Activated T-helper 1 cell treated with anti-CD3 and anti-CD28 coated beads, Interleukin-12 subunit alpha, Interleukin-12 subunit beta, Interleukin-2, Interleukin-4 antibody, amounts not matched to agents 30 ng/mL and 10 ng/mL and 1 ng/mL, durations not matched to agents 14 hours and 24 hours and 36 hours (primary cell): ENCODE results near the gene ATP2A1. TPM values are rescaled to one million over a fixed set of nuclear protein-coding genes. Genes with fewer than 3 reads are reported as not detected.
"Not testable (repeated sequence)": the region's sequence is repeated elsewhere in the genome, so short reads cannot be mapped to it uniquely, and the experiment has no call there.

ENCODE experiments used
- DNase-seq: peaks from one replicate; pipeline ENCODE4 v3.0.0; 2021; ENCODE audit warnings: low spot score
- H3K27ac Mint-ChIP-seq: one replicate; pipeline ENCODE4 v1.8.0; 2021; ENCODE audit warnings: mild to moderate bottlenecking, mixed read lengths
- H3K27me3 Mint-ChIP-seq: one replicate; pipeline ENCODE4 v1.8.0; 2022; ENCODE audit warnings: mild to moderate bottlenecking, moderate library complexity, mixed read lengths; ENCODE audit not compliant: insufficient read depth
- H3K36me3 Mint-ChIP-seq: one replicate; pipeline ENCODE4 v1.8.0; 2021; ENCODE audit warnings: low read depth, mixed read lengths
- H3K4me1 Mint-ChIP-seq: one replicate; pipeline ENCODE4 v1.8.0; 2021; ENCODE audit warnings: low read depth, mixed read lengths
- H3K4me3 Mint-ChIP-seq: one replicate; pipeline ENCODE4 v1.8.0; 2021; ENCODE audit warnings: mild to moderate bottlenecking, moderate library complexity, mixed read lengths
- H3K9me3 Mint-ChIP-seq: one replicate; pipeline ENCODE4 v1.8.0; 2021; ENCODE audit warnings: mixed read lengths
- intact Hi-C: fragments of 100-400 bp; cut with micrococcal nuclease; formaldehyde crosslinking; loops from one replicate; pipeline ENCODE4 v1.15.1; 2024
- total RNA-seq: library from RNA; stranded (reverse); gene quantifications from 2 replicates; pipeline ENCODE4 v1.2.3, GENCODE V29; 2022

ATP2A1 gene
- total RNA-seq, 1 donor from 2014 or later = 3.3 TPM

GRCh38 chr16:28865722-28866453 lies 12.4 kb upstream of the ATP2A1 start:
- intact Hi-C loops = no loop called here
- no peak for DNase-seq
- H3K36me3 Mint-ChIP-seq = peaks cover 15% of the 10 kb centered on the region
- no peak overlapping the region for H3K27ac Mint-ChIP-seq
- H3K27me3 Mint-ChIP-seq = no peaks in the 10 kb centered on the region
- no peak overlapping the region for H3K4me3 Mint-ChIP-seq
- no peaks in the 10 kb centered on the region for H3K9me3 Mint-ChIP-seq
- peaks cover 21% of the 10 kb centered on the region for H3K4me1 Mint-ChIP-seq

- Mint-ChIP-seq H3K27me3 (no peaks in the 10 kb centered on the region), H3K4me3 (peak overlapping the region; percentile 37)
Measured at GRCh38 chr16:28866454-28866804, 11.9 kb upstream of the ATP2A1 start.

GRCh38 chr16:28867241-28867640 lies 11.0 kb upstream of the ATP2A1 start:
- peaks cover 13% of the 10 kb centered on the region for H3K4me1 Mint-ChIP-seq
- H3K27me3 Mint-ChIP-seq = no peaks in the 10 kb centered on the region
- H3K27ac Mint-ChIP-seq = no peak overlapping the region
- H3K9me3 Mint-ChIP-seq = no peaks in the 10 kb centered on the region
- no peak for DNase-seq
- H3K4me3 Mint-ChIP-seq = no peak overlapping the region
- intact Hi-C loops = no loop called here
- H3K36me3 Mint-ChIP-seq = peaks cover 12% of the 10 kb centered on the region

More at GRCh38 chr16:28866454-28866804, 11.9 kb upstream of the ATP2A1 start:
- Mint-ChIP-seq H3K36me3 (peaks cover 15% of the 10 kb centered on the region), H3K27ac (no peak overlapping the region), H3K4me1 (peaks cover 21% of the 10 kb centered on the region), H3K9me3 (no peaks in the 10 kb centered on the region)
- DNase-seq = no peak
- intact Hi-C loops = no loop called here

GRCh38 chr16:28867646-28868045 lies 10.6 kb upstream of the ATP2A1 start:
- H3K27me3 Mint-ChIP-seq, H3K27ac Mint-ChIP-seq, intact Hi-C loops, DNase-seq, H3K4me3 Mint-ChIP-seq, H3K9me3 Mint-ChIP-seq: not testable (repeated sequence)
- H3K36me3 Mint-ChIP-seq = peaks cover 12% of the 10 kb centered on the region
- peaks cover 13% of the 10 kb centered on the region for H3K4me1 Mint-ChIP-seq

- H3K27ac Mint-ChIP-seq = no peak overlapping the region
- H3K4me1 Mint-ChIP-seq = peaks cover 13% of the 10 kb centered on the region
- H3K27me3 Mint-ChIP-seq = no peaks in the 10 kb centered on the region
- peaks cover 14% of the 10 kb centered on the region for H3K36me3 Mint-ChIP-seq
- intact Hi-C loops = no loop called here
- no peak for DNase-seq
- H3K4me3 Mint-ChIP-seq = no peak overlapping the region
- no peaks in the 10 kb centered on the region for H3K9me3 Mint-ChIP-seq
Measured at GRCh38 chr16:28869201-28869600, 9.1 kb upstream of the ATP2A1 start.

- H3K4me1 Mint-ChIP-seq = no peaks in the 10 kb centered on the region
- no peak overlapping the region for H3K27ac Mint-ChIP-seq
- H3K4me3 Mint-ChIP-seq = no peak overlapping the region
- intact Hi-C loops = loop anchor here (1.0 kb wide), 1 partner anchor 72 kb away; no protein-coding TSS in a partner anchor
- DNase-seq = no peak
- H3K9me3 Mint-ChIP-seq = no peaks in the 10 kb centered on the region
- no peaks in the 10 kb centered on the region for H3K27me3 Mint-ChIP-seq
- H3K36me3 Mint-ChIP-seq = peaks cover 11% of the 10 kb centered on the region
Measured at GRCh38 chr16:28872952-28873351, 5.3 kb upstream of the ATP2A1 start.

GRCh38 chr16:28873543-28874201 lies 4.6 kb upstream of the ATP2A1 start:
- DNase-seq = peak; percentile 39
- Mint-ChIP-seq H3K27me3 (no peaks in the 10 kb centered on the region), H3K9me3 (no peaks in the 10 kb centered on the region), H3K4me3 (no peak overlapping the region), H3K4me1 (peaks cover 2% of the 10 kb centered on the region), H3K36me3 (peaks cover 11% of the 10 kb centered on the region), H3K27ac (no peak overlapping the region)
- intact Hi-C loops = loop anchor here (1.0 kb wide), 1 partner anchor 72 kb away; no protein-coding TSS in a partner anchor

- Mint-ChIP-seq H3K4me1 (peaks cover 10% of the 10 kb centered on the region), H3K27ac (no peak overlapping the region), H3K4me3 (no peak overlapping the region), H3K27me3 (no peaks in the 10 kb centered on the region), H3K9me3 (no peaks in the 10 kb centered on the region), H3K36me3 (peaks cover 11% of the 10 kb centered on the region)
- DNase-seq = no peak
- intact Hi-C loops = no loop called here
Measured at GRCh38 chr16:28874406-28874805, 3.9 kb upstream of the ATP2A1 start.

- intact Hi-C loops = no loop called here
- Mint-ChIP-seq H3K36me3 (peaks cover 4% of the 10 kb centered on the region), H3K4me1 (peaks cover 10% of the 10 kb centered on the region), H3K27ac (no peak overlapping the region), H3K9me3 (no peaks in the 10 kb centered on the region), H3K4me3 (no peak overlapping the region), H3K27me3 (no peaks in the 10 kb centered on the region)
- no peak for DNase-seq
Measured at GRCh38 chr16:28875134-28876018, 2.9 kb upstream of the ATP2A1 start.

GRCh38 chr16:28876019-28876659 lies 2.1 kb upstream of the ATP2A1 start:
- Mint-ChIP-seq H3K9me3 (no peaks in the 10 kb centered on the region), H3K27me3 (peaks cover under 1% of the 10 kb centered on the region), H3K4me3 (no peak overlapping the region), H3K36me3 (peaks cover 4% of the 10 kb centered on the region), H3K27ac (no peak overlapping the region), H3K4me1 (peaks cover 17% of the 10 kb centered on the region)
- DNase-seq = no peak
- intact Hi-C loops = no loop called here

GRCh38 chr16:28876973-28877654 lies 1.2 kb upstream of the ATP2A1 start:
- Mint-ChIP-seq H3K27ac (no peak overlapping the region), H3K4me3 (no peak overlapping the region), H3K9me3 (no peaks in the 10 kb centered on the region), H3K27me3 (peaks cover 2% of the 10 kb centered on the region), H3K36me3 (peaks cover 4% of the 10 kb centered on the region), H3K4me1 (peaks cover 18% of the 10 kb centered on the region)
- intact Hi-C loops = no loop called here
- no peak for DNase-seq

GRCh38 chr16:28877655-28878000 lies 660 bp upstream of the ATP2A1 start:
- Mint-ChIP-seq H3K4me3 (peak overlapping the region; percentile 46), H3K27ac (no peak overlapping the region), H3K27me3 (peaks cover 2% of the 10 kb centered on the region), H3K9me3 (no peaks in the 10 kb centered on the region), H3K36me3 (peaks cover 4% of the 10 kb centered on the region), H3K4me1 (peaks cover 18% of the 10 kb centered on the region)
- intact Hi-C loops = no loop called here
- no peak for DNase-seq
